Measurements from ENCODE around the gene ARPC5L.
"Not testable (repeated sequence)": the region's sequence is repeated elsewhere in the genome, so short reads cannot be mapped to it uniquely, and the experiment has no call there.

The ARPC5L gene

GRCh38 chr9:124911766-124912165 is 49.8 kb downstream of the ARPC5L start:
- no peak overlapping the region for H3K4me3 ChIP-seq (replicated peaks; ENCODE audit: low read depth, low read length)
- TF ChIP-seq, protein P1, sequence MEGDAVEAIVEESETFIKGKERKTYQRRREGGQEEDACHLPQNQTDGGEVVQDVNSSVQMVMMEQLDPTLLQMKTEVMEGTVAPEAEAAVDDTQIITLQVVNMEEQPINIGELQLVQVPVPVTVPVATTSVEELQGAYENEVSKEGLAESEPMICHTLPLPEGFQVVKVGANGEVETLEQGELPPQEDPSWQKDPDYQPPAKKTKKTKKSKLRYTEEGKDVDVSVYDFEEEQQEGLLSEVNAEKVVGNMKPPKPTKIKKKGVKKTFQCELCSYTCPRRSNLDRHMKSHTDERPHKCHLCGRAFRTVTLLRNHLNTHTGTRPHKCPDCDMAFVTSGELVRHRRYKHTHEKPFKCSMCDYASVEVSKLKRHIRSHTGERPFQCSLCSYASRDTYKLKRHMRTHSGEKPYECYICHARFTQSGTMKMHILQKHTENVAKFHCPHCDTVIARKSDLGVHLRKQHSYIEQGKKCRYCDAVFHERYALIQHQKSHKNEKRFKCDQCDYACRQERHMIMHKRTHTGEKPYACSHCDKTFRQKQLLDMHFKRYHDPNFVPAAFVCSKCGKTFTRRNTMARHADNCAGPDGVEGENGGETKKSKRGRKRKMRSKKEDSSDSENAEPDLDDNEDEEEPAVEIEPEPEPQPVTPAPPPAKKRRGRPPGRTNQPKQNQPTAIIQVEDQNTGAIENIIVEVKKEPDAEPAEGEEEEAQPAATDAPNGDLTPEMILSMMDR (IDR thresholded peaks at IDR 0.05; ENCODE audit: insufficient read depth, low read length, poor library complexity, severe bottlenecking), result no peak
- peaks cover 20% of the 10 kb centered on the region for H3K36me3 ChIP-seq (ENCODE audit: control insufficient read depth, insufficient read depth, low read length)
- no peak for DNase-seq (ENCODE audit: extremely low read depth, insufficient read length)
- no peaks in the 10 kb centered on the region for H3K27me3 ChIP-seq (replicated peaks; ENCODE audit: control insufficient read depth, insufficient read depth, low read length)

GRCh38 chr9:124913378-124913777 is 51.4 kb downstream of the ARPC5L start:
- Histone ChIP-seq H3K4me3 (replicated peaks; ENCODE audit: low read depth, low read length) (no peak overlapping the region), H3K27me3 (replicated peaks; ENCODE audit: control insufficient read depth, insufficient read depth, low read length) (no peaks in the 10 kb centered on the region), H3K36me3 (ENCODE audit: control insufficient read depth, insufficient read depth, low read length) (peaks cover 20% of the 10 kb centered on the region)
- TF ChIP-seq, protein P1 (IDR thresholded peaks at IDR 0.05; ENCODE audit: insufficient read depth, low read length, poor library complexity, severe bottlenecking), result no peak
- no peak for DNase-seq (ENCODE audit: extremely low read depth, insufficient read length)

DNA sequence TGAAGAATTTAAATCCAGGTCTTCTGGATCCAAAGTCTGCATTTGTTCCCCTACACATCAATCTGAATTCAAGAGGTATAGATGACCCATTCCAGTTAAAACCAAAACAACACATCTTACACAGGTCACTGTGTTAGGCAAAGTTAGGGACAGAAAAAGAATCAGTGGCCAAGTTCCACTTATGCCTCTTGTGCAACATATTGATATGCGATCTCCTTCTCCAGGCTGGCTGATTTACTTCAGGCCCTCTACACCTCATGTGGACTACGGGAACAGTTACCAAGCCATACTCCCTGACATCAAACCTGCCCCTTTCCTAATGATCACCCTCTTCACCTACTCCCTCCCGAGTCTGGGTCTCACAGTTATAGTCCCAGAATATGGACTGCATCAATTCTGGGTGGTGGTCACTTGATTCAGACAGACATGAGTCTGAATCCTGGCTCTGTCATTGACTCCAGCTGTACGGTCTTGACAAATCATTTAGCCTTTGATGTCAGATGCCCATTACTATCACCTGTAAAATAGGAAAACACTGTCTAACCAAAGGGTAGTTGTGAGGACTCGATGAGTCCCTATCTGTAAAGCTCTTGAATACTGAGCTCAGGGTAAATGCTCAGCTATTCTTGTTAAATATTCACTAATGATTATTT is 52.9 kb downstream of the ARPC5L start:
- DNase-seq (ENCODE audit: extremely low read depth, insufficient read length), result no peak
- Histone ChIP-seq H3K27me3 (replicated peaks; ENCODE audit: control insufficient read depth, insufficient read depth, low read length) (no peaks in the 10 kb centered on the region), H3K36me3 (ENCODE audit: control insufficient read depth, insufficient read depth, low read length) (peaks cover 20% of the 10 kb centered on the region), H3K4me3 (replicated peaks; ENCODE audit: low read depth, low read length) (no peak overlapping the region)
- TF ChIP-seq, protein P1 (IDR thresholded peaks at IDR 0.05; ENCODE audit: insufficient read depth, low read length, poor library complexity, severe bottlenecking), result no peak

DNA sequence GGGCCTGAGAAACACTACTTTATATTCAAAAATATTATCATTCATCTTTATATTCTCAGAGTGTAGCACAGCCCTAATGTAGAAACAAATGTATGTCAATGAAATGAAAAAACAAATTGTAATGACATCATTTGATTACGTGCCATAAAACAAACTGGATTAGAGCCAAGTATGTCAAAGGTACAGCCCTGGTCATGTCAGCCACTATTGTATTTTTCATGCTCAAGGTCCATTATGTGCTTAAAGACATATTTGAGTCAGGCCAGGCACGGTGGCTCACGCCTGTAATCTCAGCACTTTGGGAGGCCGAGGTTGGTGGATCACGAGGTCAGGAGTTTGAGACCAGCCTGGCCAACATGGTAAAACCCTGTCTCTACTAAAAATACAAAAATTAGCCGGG is 58.5 kb downstream of the ARPC5L start:
- not testable (repeated sequence) for H3K4me3 ChIP-seq (replicated peaks; ENCODE audit: low read depth, low read length); H3K27me3 ChIP-seq (replicated peaks; ENCODE audit: control insufficient read depth, insufficient read depth, low read length); DNase-seq (ENCODE audit: extremely low read depth, insufficient read length); H3K36me3 ChIP-seq (ENCODE audit: control insufficient read depth, insufficient read depth, low read length)

All from GM06990 (cell line).